GM19324 (cell line): ENCODE data around the gene HNRNPAB.

Experiments
- ATAC-seq: cut with Tn5 transposase; IDR thresholded peaks from one replicate; pipeline ENCODE4 v1.9.1; 2021; ENCODE audit warnings: mild to moderate bottlenecking, moderate library complexity; ENCODE audit not compliant: unreplicated experiment, low FRiP score

HNRNPAB gene

GRCh38 chr5:178204182-178204934 is at the start of gene HNRNPAB:
HNRNPAB (plus strand) TSS chr5:178204533; CDS start chr5:178204838, 305 bp downstream.
- peak; percentile 83 for ATAC-seq

GRCh38 chr5:178155065-178155464 is 49.3 kb upstream of the HNRNPAB start:
- no peak for ATAC-seq

GRCh38 chr5:178160176-178160575 is 44.2 kb upstream of the HNRNPAB start:
- no peak for ATAC-seq

GRCh38 chr5:178162481-178162880 is 41.9 kb upstream of the HNRNPAB start:
- ATAC-seq, result no peak

- ATAC-seq, result peak; percentile 85
These were observed 40.3 kb upstream of the HNRNPAB start for GRCh38 chr5:178163772-178164735.

- no peak for ATAC-seq
These were observed 38.8 kb upstream of the HNRNPAB start for GRCh38 chr5:178165581-178165980.

- ATAC-seq, result no peak
These were observed 33.9 kb upstream of the HNRNPAB start for GRCh38 chr5:178170455-178170854.

- no peak for ATAC-seq
These were observed 29.9 kb upstream of the HNRNPAB start for GRCh38 chr5:178174456-178174855.

- no peak for ATAC-seq
These were observed 27.5 kb upstream of the HNRNPAB start for GRCh38 chr5:178176791-178177190.

GRCh38 chr5:178177569-178177968 is 26.8 kb upstream of the HNRNPAB start:
- ATAC-seq, result no peak

GRCh38 chr5:178180141-178180863 is 24.0 kb upstream of the HNRNPAB start:
- no peak for ATAC-seq

- no peak for ATAC-seq
These were observed 22.0 kb upstream of the HNRNPAB start for GRCh38 chr5:178182158-178182876.

GRCh38 chr5:178186427-178186826 is 17.9 kb upstream of the HNRNPAB start:
- no peak for ATAC-seq

- ATAC-seq, result no peak
These were observed 17.3 kb upstream of the HNRNPAB start, which contains the start of gene GMCL2 for GRCh38 chr5:178187014-178187413. GMCL2 (minus strand) TSS chr5:178187371; CDS start chr5:178187299, 72 bp downstream.

- no peak for ATAC-seq
These were observed 14.9 kb upstream of the HNRNPAB start for GRCh38 chr5:178189433-178189832.

GRCh38 chr5:178191661-178192060 is 12.7 kb upstream of the HNRNPAB start:
- no peak for ATAC-seq

- no peak for ATAC-seq
These were observed 12.1 kb upstream of the HNRNPAB start for GRCh38 chr5:178192244-178192643.

GRCh38 chr5:178192787-178193186 is 11.5 kb upstream of the HNRNPAB start:
- ATAC-seq, result no peak

GRCh38 chr5:178193251-178193809 is 11.0 kb upstream of the HNRNPAB start:
- no peak for ATAC-seq

GRCh38 chr5:178194026-178194425 is 10.3 kb upstream of the HNRNPAB start:
- no peak for ATAC-seq
